Kidney epithelial cell (primary cell): ENCODE measurements around the gene PFKL. TPM values are rescaled to one million over a fixed set of nuclear protein-coding genes. Genes with fewer than 3 reads are reported as not detected.

Experiments
- DNase-seq: peaks from one replicate; pipeline ENCODE4 v3.0.0-alpha.2; 2010; ENCODE audit warnings: low read depth
- H3K27me3 ChIP-seq: 2 replicates; pipeline ENCODE4 v1.6.0; 2011; ENCODE audit warnings: low read length; ENCODE audit not compliant: control insufficient read depth, insufficient read depth
- H3K36me3 ChIP-seq: 2 replicates; pipeline ENCODE4 v1.5.1; 2011; ENCODE audit warnings: low read length; ENCODE audit not compliant: control insufficient read depth, insufficient read depth
- H3K4me3 ChIP-seq: 2 replicates; pipeline ENCODE4 v1.5.1; 2011; ENCODE audit warnings: low read depth, mild to moderate bottlenecking, control low read depth, low read length
- CTCF ChIP-seq: IDR thresholded peaks from 2 replicates; pipeline ENCODE4 v1.5.1; 2011; ENCODE audit warnings: mild to moderate bottlenecking, moderate library complexity, low read length, control low read depth, inconsistent platforms; ENCODE audit not compliant: insufficient read depth, poor library complexity, severe bottlenecking
- total RNA-seq: library from RNA; depleted of rRNA; stranded (reverse); fragments of >200 nt; gene quantifications from 2 replicates; pipeline ENCODE4 v1.2.3, GENCODE V29; 2015

PFKL gene
- total RNA-seq, 1 donor from 2014 or later, result 75.8 TPM

- peaks cover 8% of the 10 kb centered on the region for H3K27me3 ChIP-seq
- no peaks in the 10 kb centered on the region for H3K36me3 ChIP-seq
- DNase-seq, result no peak
- TF ChIP-seq CTCF, result no peak
- no peak overlapping the region for H3K4me3 ChIP-seq
These were observed 28.5 kb downstream of the PFKL start for GRCh38 chr21:44328242-44328895.

- Histone ChIP-seq H3K4me3 (no peak overlapping the region), H3K36me3 (no peaks in the 10 kb centered on the region), H3K27me3 (peaks cover 15% of the 10 kb centered on the region)
- no peak for DNase-seq
- TF ChIP-seq CTCF, result no peak
These were observed 29.4 kb downstream of the PFKL start for GRCh38 chr21:44329086-44329889.

- H3K27me3 ChIP-seq, result peaks cover 15% of the 10 kb centered on the region
- no peak for DNase-seq
- no peak overlapping the region for H3K4me3 ChIP-seq
- no peak for TF ChIP-seq CTCF
- H3K36me3 ChIP-seq, result no peaks in the 10 kb centered on the region
These were observed 30.3 kb downstream of the PFKL start for GRCh38 chr21:44329971-44330681.

GRCh38 chr21:44330698-44331097, 30.8 kb downstream of the PFKL start:
- Histone ChIP-seq H3K36me3 (no peaks in the 10 kb centered on the region), H3K4me3 (no peak overlapping the region), H3K27me3 (peaks cover 15% of the 10 kb centered on the region)
- no peak for TF ChIP-seq CTCF
- DNase-seq, result no peak

- Histone ChIP-seq H3K27me3 (peaks cover 15% of the 10 kb centered on the region), H3K4me3 (no peak overlapping the region), H3K36me3 (no peaks in the 10 kb centered on the region)
- no peak for DNase-seq
- TF ChIP-seq CTCF, result no peak
These were observed 31.4 kb downstream of the PFKL start for GRCh38 chr21:44331209-44331608.
